ENCODE data around the gene ADA.

Gene ADA

DNA sequence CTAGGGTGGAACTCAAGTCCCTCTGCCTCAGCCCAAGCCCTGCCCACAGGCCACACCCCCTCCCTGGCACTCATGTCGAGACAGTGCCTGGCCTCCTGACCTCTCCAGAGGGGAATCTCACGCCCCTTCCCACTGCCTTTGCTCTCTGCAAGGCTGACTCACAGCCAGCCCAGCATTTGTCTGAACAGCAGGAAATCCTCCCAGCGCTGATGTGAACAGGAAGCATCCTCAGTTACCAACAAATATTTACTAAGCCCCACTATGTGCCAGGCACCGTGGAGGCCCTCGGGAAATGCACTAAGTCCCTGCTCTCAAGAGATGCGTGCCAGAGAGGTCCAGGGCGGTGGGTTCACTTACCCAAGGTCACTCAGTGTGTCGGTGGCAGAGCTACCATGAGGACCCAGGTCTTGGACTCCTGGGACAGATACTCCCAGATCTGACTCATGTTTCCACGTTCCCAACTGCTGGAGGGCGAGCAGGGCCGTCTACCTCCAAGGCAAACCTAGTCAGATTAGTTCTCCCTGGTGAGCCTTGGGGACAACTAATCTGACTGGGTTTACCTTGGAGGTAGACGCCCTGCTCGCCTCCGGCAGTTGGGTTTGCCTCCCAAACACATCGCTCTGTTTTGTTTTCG, 7.8 kb downstream of the ADA start:
- peak; percentile 17 for DNase-seq

DNA sequence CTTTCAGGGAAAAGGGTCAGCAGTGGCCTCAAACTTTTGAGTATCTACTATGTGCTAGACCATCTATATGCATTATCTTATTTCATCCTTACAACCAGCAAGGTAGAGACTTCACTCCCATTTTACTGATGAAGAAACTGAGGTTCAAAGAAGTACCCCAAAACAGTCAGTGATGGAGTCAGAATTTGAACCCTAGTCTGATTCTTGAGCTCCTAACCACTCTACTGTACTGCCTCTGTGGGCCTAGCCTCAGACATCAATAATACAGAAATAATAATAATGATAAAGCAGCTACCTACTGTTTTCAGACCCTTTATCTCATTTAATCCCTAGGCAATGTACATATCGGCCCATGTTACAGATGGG, 8.4 kb downstream of the ADA start:
- DNase-seq = no peak

DNA sequence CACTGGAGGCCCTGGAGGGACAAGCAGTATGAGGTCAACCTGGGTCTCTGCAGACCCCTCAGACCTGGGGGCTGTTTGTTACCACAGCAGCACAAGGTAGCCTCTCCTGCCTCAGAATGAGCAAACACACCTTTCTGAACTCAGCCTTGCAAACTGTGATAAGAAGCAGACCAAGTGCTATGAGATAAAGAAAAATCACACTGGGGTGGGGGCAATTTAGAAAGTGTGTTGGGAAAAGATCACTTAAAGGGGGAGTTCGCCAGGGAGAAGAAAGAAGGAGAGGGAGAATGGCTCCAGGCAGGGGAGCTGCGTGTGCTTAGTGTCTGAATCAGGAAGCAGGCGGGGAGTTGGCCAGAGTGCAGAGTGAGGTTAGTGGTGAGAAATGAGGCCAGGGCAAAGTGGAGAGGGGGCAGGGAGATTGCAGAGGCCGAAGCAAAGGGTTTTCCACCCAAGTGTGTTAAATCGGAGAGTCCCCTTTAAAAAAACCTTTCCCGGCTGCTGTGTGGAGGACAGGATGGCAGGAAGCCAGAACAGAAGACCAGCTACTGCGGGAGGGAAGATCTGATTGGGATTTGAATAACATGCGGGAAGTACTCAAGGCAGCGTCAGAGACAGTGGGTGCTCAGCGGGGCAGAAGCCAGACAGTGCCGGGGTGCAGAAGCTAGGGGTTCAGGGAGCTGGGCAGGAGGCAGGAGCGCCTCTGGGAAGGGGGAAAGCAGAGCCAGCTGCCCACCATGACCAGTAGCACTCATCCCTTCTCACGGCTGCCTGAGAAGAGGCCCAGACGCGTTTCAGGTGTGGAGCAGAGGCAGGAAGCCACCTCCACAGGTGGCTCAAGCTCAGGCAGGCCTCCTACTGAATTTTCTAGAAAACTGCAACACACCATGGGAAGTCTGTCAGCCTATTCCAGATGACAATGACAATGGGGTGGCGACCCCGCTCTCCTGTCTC, 9.0 kb downstream of the ADA start:
- peak; percentile 75 for DNase-seq

DNA sequence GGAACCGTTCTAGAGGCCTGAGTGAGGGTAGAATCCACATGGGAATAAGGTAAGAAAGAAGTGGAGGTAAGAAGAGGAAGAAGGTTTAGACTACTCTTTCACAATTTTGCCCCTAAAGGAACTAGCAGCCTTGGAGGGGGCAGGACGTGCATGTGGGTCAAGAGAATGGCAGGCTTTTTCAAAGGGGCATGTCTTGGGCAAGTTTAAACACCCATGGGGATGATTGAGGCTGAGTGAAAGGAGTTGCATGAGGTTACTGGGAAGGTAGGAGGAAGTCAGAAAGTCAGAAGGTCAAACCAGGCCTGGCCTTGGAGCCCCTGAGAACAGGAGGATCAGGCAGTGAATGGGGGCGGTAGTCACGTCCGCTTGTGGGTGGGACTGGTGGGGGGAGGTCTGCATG, 10.2 kb downstream of the ADA start:
- no peak for DNase-seq

DNA sequence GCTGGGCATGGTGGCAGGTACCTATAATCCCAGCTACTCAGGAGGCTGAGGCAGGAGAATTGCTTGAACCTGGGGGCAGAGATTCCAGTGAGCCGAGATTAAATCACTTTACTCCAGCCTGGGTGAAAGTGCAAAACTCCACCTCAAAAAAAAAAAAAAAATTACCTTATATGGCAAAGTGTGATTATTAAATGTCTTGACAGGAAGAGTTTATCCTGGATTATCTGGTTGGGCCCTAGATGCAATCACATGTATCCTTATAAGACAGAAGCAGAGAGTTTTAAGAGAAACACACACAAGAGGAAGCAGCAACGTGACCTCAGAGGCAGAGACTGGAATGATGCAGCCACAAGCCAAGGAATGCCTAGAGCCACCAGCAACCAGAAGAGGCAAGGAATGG, 11.0 kb downstream of the ADA start:
- no peak for DNase-seq

DNA sequence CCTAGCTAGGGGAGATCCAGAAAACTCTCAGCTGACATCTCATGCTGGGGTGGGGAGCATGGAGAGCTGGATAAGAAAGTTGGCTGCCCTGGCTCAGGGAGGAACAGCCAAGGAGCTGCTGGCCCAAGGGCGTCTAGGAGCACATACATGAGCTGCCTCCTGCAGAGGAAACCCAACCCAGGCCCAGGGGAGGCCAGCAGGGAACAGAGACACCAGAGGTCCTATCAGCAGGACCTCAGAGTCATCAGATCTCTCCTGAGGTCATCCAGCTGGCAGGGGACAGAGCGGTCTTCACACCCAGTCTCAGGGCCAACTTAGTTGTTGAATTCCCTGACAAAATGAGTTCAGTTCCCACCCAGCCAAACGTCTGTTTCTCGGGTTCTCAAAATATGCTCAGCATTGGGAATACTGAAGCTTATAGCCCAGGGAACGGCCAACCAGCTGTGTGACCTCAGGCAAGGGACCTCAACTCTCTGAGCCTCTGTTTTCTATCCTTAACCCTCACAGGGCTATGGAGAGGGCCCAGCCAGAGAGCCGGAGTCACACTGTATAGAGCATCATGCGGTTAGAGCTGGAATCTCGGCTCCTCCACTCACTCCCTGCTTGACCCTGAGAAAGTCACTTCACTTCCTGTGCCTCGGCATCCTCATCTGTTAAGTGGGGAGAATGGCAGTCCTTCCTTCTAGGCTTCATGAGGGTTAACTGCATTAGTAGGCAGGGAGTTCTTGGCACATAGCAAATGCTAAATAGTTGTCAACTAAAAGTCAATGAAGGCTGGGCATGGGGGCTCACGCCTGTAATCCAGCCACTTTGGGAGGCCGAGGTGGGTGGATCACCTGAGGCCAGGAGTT, 13.8 kb downstream of the ADA start:
- DNase-seq = no peak

DNA sequence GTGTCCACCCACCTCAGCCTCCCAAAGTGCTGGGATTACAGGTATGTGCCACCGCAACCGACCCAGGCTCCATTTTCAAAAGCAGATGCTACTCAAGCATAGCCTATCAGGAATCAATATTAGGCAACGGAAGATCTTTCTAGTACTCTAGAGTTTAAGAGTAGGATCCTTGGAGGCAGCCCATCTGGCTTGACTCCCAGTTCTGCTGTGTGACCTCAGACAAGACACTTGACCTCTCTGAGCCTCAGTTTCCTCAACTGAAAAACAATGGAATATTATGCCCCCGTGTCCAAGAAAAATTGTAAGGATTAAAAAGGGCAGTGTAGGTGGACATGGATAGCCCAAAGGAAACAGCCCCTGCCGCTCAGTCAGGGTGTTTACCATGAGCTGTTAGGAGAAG, 14.5 kb downstream of the ADA start:
- DNase-seq = no peak

- DNase-seq = no peak
Measured at GRCh38 chr20:44635877-44636276, 15.6 kb downstream of the ADA start.

DNA sequence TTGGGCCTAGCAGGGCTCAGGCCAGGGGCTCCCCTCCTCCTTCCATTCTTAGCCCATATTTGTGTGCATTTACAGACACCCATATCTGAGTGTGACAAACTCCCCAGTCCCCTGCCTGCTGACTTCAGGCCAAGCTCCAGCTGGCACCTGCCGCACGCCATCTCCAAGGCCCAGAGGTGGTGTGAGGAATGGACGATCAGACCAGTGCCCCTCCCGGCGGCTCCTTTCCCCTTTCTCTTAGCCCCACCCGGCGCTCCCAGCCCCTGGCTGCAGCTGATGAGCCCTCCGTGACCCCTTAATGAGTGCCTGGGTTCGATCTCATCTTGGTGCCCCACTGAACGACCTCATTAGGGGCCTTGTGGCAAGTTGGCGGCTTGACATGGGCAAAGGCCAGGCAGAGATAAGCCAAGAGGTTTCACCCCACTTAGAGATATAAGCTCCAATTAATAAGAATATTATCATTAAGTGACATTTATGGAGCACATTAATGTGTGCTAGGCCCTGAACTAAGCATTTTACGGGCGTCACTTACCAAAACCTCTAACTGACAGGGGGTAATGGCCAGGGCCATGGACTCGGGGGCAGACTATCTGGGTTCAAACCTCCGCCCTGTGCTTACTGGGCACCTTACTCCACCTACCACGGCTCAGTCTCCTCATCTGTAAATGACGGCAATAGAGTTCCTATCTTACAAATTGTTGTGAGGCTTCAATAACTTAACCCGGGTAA, 17.5 kb downstream of the ADA start:
- no peak for DNase-seq

- DNase-seq = no peak
Measured at GRCh38 chr20:44633187-44633810, 18.2 kb downstream of the ADA start.

DNA sequence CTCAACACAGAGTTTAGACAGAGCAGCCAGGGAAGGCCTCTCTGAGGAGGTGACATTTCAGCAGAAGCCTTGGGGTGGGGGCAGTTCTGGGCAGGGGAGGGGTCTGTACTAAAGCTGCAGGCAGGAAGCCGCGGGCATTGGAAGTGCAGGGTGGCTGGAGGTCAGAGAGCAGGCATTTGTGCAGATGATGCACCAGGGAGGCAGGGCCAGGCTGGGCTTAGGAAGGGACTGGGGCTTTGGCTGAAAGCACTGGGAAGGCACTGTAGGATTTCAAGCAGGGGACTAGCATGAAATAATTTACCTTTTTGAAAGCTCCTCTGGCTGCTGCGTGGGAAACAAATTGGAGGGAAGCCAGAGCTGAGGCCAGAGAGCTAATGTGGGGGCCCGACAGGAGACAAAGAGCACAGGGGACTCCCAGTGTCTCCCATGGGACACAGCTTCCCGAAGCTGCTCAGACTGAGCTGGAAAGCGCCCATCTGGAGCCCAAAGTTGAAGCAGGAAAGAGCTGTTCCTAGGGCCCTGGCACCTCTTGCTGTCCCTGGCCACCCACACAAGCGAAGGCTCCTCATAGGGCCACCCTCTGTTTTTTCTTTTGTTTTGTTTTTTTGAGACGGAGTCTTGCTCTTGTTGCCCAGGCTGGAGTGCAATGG, 19.3 kb downstream of the ADA start:
- DNase-seq = no peak

DNA sequence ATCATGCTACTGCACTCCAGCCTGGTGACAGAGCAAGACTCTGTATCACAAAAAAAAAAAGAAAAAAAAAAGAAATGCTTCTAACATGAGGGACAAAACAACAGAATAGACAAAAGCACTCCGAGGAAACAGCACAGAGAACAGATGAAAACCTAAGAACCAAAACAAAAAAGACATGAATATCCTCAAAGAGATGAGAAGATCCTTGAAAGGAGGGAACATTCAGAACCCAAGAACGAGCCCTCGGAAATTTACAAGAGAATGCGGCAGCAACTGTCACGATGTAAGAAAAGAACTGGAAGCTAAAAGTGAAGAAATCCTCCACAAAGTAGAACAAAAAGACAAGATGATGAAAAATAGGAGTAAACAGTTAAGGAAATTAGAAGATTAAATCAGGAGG, 21.2 kb downstream of the ADA start:
- no peak for DNase-seq

- DNase-seq = no peak
Measured at GRCh38 chr20:44629542-44629941, 22.0 kb downstream of the ADA start.

DNA sequence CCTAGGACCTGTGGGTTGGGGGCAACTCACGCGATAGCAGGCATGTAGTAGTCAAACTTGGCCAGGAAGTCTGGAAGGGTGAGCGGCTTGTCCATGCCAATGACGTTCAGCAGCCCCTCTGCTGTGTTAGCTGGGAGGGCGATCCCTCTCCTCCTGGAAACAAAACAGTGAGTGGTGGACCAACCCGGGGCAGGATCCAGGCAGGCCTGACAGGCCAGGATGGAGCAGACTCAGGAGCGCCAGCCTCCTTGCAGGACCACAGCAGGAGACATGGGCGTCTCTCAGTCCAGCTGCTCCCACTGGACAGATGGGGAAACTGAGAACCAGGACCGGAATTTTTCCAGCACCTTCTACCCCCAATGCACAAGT, 22.5 kb downstream of the ADA start:
- DNase-seq = no peak

DNA sequence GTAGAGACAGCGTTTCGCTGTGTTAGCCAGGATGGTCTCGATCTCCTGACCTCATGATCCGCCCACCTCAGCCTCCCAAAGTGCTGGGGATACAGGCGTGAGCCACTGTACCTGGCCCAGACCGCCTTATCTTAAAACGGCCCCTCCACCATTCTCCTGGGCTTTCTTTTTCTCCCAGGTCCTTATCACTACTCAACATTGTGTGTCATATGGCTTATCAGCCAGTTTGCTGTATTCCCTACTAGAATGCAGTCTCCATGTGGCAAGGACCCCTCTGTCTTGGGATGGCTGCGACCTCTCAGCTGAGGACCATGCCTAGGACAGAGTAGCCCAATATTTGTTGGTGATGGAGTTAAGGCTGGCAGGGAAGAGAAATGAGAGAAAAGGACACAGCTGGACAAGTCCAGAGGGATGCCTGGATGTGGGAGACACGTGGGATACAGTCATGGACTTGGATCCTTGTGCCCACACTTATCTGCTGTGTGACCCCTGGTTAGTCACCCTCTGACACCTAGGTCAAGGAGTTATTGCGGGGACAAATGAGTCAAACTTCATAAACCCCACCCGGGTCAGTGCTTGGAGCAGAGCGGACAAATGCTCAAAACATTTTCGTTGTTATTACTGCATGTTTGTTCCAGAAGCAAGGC, 24.0 kb downstream of the ADA start:
- no peak for DNase-seq

GRCh38 chr20:44626278-44626677, 25.2 kb downstream of the ADA start:
- no peak for DNase-seq

- DNase-seq = no peak
Measured at GRCh38 chr20:44625361-44625760, 26.1 kb downstream of the ADA start.

GRCh38 chr20:44624743-44625271, 26.7 kb downstream of the ADA start:
- DNase-seq = no peak

DNA sequence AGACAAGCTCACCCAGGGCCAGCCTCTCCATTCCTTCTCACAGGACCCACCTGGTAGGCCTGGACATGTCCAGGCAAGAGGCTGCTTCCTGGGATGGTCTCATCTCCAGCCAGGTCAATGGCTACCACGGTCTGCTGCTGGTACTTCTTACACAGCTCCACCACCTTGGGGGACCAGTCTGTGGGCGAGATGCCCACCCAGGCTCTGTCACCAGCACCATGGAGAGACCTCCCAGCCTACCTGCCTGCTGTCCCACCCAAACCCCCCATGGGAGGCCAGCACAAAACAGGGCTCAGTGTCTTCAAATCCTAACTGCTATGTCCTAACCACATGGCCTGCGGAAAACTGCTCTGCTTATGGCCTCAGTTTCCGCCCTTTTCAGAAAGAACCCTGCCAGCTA, 27.3 kb downstream of the ADA start:
- no peak for DNase-seq

DNA sequence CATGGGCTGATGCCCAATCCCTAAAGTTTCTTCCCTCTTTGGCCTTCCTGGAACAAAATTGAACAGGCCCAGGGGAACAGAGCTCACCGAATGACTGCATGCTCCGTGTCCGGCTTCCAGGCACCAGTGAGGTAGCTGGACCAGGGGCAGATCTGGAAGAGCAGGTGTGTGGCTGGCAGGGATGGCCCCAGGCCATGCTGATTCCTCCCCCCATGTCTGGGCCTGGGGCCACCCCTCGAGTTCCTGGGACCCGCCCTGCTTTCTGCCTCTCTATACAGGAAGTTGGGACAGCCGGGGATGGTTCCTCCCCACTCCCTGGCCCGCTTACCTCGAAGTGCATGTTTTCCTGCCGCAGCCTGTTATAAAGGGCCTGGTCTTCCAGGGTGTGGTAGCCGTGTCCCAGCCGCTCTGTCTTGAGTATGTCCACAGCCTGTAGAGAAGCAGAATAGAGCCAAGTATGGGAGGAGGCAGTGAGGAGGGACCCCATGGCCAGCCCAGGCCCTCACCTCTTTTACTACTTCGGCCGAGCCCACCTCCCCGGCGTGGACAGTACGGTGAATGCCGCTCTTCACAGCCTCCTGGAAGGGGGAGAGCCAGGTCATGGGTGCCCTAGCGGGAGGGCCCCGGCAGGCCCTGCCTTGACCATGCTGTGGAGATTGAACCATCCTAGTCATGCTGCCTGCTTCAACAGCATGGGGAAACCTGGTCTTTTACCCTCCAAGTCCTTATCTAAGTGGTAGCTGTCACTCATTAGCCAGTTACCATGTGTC, 28.8 kb downstream of the ADA start:
- no peak for DNase-seq
